Myocyte (in vitro differentiated cells): ENCODE data around the gene RAB36. TPM values are rescaled to one million over a fixed set of nuclear protein-coding genes. Genes with fewer than 3 reads are reported as not detected.

Experiments
- DNase-seq: peaks from one replicate; pipeline ENCODE4 v3.0.0-alpha.2; 2012; ENCODE audit warnings: low read depth
- total RNA-seq: library from RNA; depleted of rRNA; stranded (reverse); fragments of >200 nt; gene quantifications from 2 replicates; pipeline ENCODE4 v1.2.3, GENCODE V29; 2014

RAB36 gene
- total RNA-seq, 1 donor from 2014 or later, result 0.08 TPM

GRCh38 chr22:23180893-23181720 is 35.8 kb downstream of the RAB36 start:
- DNase-seq, result no peak

GRCh38 chr22:23181721-23182308 is 36.5 kb downstream of the RAB36 start:
- DNase-seq, result no peak

GRCh38 chr22:23182309-23183060 is 37.2 kb downstream of the RAB36 start:
- peak; percentile 76 for DNase-seq

GRCh38 chr22:23183061-23183698 is 37.9 kb downstream of the RAB36 start:
- peak; percentile 99 for DNase-seq

GRCh38 chr22:23184100-23184763 is 39.0 kb downstream of the RAB36 start:
- no peak for DNase-seq

DNA sequence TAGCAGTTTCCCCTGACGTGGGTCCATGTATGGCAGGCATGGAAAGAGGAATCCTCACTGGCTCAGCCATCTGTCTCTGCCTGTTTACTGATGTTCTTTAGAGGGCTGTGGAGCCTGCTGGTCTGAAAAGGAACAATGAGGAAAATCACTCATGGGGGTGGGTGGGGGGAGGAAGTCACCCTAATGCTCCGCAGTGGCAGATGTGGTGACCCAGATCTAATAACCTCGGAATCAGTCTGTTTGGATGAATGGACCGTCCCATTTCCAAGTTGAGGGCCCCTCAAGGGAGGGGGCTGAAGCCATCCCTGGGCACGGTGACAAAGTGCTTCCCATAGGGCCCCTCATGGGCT is 39.5 kb downstream of the RAB36 start:
- DNase-seq, result peak; percentile 47

DNA sequence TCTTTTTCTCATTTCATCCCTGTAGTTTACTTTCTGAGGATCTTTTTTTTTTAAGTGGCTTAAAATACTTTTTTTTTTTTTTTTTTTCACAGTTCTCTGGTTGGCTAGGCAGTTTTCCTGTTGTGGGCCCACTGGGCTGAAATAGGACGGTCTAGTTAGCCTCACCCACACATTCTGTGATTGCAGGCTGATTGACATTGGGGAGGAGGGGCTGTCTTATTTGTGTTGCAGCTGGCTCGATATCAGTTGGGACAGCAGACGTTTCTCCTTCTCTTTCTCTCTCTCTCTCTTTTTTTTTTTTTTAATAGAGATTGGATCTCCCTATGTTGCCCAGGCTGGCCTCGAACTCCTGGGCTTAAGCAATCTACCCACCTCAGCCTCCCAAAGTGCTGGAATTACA is 41.9 kb downstream of the RAB36 start:
- no peak for DNase-seq

DNA sequence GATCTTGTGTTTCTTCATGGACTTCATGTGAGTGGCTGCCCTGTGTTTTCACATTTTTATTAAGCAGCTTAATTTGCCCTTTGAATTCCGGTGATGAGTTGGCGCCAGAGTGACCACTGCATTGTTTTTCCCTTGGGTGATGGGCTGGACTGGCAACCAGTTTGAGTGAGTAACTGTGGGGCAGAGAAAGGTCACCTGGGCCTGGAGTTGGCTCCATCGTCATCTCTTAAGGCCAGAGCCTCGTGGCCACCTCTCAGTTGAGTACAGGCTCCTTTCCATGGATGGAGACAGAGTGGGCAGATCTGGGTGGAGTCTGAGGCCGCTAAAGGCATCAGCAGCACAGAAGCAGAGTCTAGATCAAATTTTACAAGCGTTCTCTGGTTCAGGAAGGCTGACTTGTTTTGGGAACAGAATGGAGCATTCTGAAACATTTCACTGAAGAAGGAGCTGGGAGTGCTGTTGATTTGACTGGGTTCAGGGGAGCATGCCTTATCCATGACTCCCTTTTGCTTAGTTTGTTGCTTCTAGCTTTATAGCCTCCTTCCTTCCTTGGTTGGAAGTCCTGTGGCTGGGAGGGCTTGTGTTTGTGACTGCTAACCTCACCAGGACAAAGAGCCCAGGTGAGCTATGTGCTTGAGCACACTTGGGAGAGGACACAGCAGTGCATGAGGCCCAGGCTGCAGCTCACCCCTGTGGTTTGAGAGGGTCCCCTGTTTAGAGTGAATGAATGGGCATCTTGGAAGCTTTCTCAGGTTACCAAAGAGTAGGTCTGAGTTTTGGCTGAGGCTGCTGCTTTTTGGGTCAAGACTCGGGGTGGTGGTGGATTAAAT is 42.8 kb downstream of the RAB36 start:
- no peak for DNase-seq

DNA sequence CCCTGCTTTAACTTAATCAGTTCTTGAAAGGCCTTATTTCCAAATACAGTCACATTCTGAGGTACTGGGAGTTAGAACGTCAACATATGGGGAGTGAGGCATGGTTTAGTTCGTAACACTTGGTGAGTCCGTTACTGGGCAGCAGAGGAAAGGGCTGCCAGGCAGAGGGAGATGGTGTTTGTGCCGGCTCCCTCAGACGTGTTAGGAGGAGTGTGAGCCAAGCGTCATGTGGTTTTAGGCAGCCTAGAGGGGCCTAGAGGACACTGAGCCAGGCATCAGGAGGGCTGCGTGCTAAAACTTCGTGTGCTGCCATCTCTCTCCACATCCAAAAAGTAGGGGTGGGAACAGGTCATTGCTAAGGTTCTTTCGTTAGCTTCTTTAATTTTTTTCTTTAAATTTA is 45.2 kb downstream of the RAB36 start:
- DNase-seq, result no peak

GRCh38 chr22:23192133-23192532 is 46.9 kb downstream of the RAB36 start:
- no peak for DNase-seq

GRCh38 chr22:23192558-23192957 is 47.3 kb downstream of the RAB36 start:
- no peak for DNase-seq

- no peak for DNase-seq
These were observed 48.0 kb downstream of the RAB36 start for GRCh38 chr22:23193196-23193827.

- no peak for DNase-seq
These were observed 48.6 kb downstream of the RAB36 start for GRCh38 chr22:23193882-23194281.

DNA sequence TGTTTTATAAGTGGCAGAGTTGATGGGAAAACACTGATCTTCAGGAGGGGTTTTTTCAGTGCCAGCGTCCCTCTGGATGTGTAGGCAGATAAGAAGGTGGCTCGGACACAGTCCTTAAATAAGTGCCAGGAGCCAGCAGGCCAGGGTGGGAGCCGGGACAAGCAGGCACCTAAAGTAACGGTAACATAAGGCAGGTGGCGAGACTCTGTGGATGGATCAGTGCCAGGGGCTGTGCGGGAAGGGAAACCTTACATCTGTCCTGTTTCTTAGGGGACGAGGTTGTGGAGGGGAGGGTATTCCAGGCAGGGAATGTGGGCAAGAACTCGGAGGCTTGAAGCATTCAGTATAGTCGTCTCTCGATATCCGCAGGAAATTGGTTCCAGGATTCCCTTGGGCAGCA is 50.9 kb downstream of the RAB36 start:
- DNase-seq, result no peak

- DNase-seq, result no peak
These were observed 52.6 kb downstream of the RAB36 start for GRCh38 chr22:23197836-23198235.

DNA sequence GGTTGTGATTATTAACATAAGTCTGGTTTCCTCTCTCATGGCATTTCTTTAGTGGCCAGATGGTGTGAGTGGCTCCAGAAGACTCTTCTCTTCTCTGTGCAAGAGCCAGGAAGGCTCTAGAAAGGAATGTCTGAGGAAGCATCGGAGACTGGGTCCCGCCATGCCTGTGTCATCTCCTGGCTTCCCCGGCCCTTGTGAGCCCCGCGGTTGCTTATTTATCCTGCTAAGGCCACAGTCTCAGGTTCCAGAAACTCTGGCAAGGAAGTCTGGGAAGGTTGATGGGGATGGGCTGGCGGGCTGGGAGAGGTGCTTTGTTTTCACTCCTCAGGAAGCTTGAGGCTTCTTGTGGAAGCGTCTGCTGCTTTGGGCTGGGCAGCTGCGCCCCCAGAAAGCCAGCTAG is 53.9 kb downstream of the RAB36 start:
- no peak for DNase-seq

DNA sequence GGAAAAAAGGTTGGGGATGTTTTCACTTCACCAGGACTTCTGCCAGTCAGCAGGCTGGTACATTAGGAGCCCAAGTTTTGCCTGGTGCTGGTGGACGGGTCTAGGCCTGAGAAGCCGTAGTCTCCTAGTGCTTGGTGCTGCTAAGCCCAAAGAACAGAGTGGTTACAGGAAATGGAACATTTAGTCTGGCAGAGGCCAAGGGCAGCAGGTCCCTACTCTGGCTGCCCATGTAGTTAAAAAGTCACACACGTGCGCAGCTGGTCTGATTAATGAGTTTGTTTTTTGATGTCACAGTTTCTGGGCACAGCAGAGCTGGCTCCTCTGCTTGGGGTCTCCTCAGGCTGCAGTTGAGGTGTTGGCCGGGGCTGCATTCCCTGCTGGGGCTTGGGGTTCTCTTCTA is 55.6 kb downstream of the RAB36 start:
- DNase-seq, result no peak

DNA sequence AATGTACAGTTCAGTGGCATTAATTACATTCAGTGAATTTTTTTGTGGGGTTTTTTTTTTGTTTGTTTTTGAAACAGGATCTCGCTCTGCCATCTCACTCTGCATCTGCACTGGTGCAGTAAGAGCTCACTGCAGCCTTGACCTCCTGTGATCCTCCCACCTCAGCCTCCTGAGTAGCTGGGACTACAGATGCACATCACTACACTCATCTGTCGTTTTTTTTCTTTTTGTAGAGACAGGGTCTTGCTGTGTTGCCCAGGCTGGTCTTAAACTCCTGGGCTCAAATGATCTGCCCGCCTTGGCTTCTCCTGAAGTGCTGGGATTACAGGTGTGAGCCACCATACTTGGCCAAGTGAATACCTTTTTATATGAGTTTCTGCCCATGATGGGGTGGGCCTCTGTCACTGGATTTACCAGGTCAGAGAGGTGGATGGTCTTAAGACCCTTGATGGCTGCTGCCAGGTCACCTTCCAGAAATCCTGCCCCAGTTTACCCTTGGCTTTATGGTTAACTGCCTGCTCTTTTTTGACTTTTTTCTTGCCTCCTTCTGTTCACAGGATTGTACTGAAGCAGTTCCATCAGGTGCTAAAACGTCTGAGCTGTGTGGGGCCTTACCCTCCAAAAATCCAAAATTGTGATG is 57.7 kb downstream of the RAB36 start:
- no peak for DNase-seq

DNA sequence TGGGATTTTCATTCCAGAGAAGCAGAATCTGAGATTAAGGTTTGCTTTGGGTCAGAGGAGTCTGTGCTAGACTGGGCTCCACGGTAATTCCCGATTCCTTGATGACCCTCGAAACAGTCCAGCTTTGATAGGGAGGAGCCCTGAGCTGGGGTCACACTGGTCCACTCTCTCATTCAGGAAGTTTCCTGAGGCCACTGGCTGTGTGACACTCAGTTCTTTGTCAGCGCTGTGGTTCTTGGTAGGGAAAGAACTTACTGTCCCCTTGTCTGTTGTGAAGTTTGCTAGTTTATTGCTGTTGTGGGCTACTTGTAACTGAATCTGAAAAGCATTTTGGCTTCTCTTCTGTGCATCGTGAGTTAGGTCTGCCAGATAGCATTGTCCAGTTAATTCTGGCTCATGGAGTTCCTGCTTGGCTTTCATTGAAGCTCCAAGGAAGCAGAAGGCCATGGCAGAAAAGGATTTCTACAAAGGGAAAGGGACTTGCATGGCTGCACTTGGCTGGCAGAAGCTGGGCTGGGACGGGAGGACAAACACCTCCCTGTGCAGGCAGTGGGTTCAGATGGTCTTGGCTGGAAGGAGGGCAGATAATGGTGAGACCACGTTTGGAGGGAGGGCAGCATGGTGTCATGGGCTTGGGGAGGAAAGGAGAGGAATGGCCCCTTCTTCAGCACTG is 58.3 kb downstream of the RAB36 start:
- no peak for DNase-seq
